Liver (tissue), 3 donors: ENCODE data around the gene FBXW5.

ENCODE experiments used
- CTCF ChIP-seq: fragments of 150-350 bp; IDR thresholded peaks from 2 replicates; pipeline ENCODE4 v1.5.1; 2017; ENCODE audit warnings: improper control_type of control experiment, low read depth, low read length; ENCODE audit not compliant: missing input control
- EGR1 ChIP-seq, 2 donors: IDR thresholded peaks; 2 replicates each; pipeline ENCODE4 v1.6.1; 2016 to 2018; ENCODE audit warnings: antibody characterized with exemption in 2 of 2, low read depth in 2 of 2
- FOXA1 ChIP-seq: IDR thresholded peaks from 2 replicates; pipeline ENCODE4 v1.6.1; 2016; ENCODE audit warnings: antibody characterized with exemption
- GABPA ChIP-seq, 2 donors: IDR thresholded peaks in 1 of 2; conservative IDR thresholded peaks in 1 of 2; 2 replicates each; pipeline ENCODE4 v1.6.1; 2016; ENCODE audit warnings: antibody characterized with exemption in 2 of 2, mild to moderate bottlenecking in 1 of 2, moderate library complexity in 1 of 2
- JUND ChIP-seq, 2 donors: IDR thresholded peaks; 2 replicates each; pipeline ENCODE4 v1.6.1; 2016; ENCODE audit warnings: antibody characterized with exemption in 2 of 2
- MAX ChIP-seq: IDR thresholded peaks from 2 replicates; pipeline ENCODE4 v1.6.1; 2016; ENCODE audit warnings: antibody characterized with exemption
- RAD21 ChIP-seq, 2 donors: IDR thresholded peaks; 2 replicates each; pipeline ENCODE4 v1.6.1; 2016; ENCODE audit warnings: antibody characterized with exemption in 2 of 2, mild to moderate bottlenecking in 2 of 2
- REST ChIP-seq: IDR thresholded peaks from 2 replicates; pipeline ENCODE4 v1.6.1; 2016; ENCODE audit warnings: antibody characterized with exemption, mild to moderate bottlenecking
- TAF1 ChIP-seq: conservative IDR thresholded peaks from 2 replicates; pipeline ENCODE4 v1.6.1; 2016; ENCODE audit warnings: antibody characterized with exemption, mild to moderate bottlenecking
- YY1 ChIP-seq: IDR thresholded peaks from 2 replicates; pipeline ENCODE4 v1.6.1; 2016; ENCODE audit warnings: antibody characterized with exemption, mild to moderate bottlenecking
- donor health status: healthy.
- donor health status: healthy.

- no peak for TF ChIP-seq CTCF
- no peak for TF ChIP-seq EGR1 (IDR thresholded peaks at IDR 0.05; ENCODE audit: low read depth in 2 of 2)
- TF ChIP-seq MAX: no peak
- no peak for TF ChIP-seq YY1
- TF ChIP-seq GABPA (IDR thresholded peaks at IDR 0.05 in 1 of 2, conservative IDR thresholded peaks at IDR 0.05 in 1 of 2): no peak
- no peak for TF ChIP-seq RAD21 (IDR thresholded peaks at IDR 0.05)
- no peak for TF ChIP-seq TAF1
- no peak for TF ChIP-seq FOXA1
- TF ChIP-seq JUND (IDR thresholded peaks at IDR 0.05): no peak
- TF ChIP-seq REST: no peak
Observed at GRCh38 chr9:136906266-136906665, 38.3 kb downstream of the FBXW5 start.
